ENCODE measurements around the gene KAZN. TPM values are rescaled to one million over a fixed set of nuclear protein-coding genes. Genes with fewer than 3 reads are reported as not detected.
A peak's percentile ranks its signal among the peaks of the same experiment; 100 is the strongest.

Gene KAZN
- total and polyA plus RNA-seq, 9 donors: 5.1 to 17.4 (median 14.3) TPM

DNA sequence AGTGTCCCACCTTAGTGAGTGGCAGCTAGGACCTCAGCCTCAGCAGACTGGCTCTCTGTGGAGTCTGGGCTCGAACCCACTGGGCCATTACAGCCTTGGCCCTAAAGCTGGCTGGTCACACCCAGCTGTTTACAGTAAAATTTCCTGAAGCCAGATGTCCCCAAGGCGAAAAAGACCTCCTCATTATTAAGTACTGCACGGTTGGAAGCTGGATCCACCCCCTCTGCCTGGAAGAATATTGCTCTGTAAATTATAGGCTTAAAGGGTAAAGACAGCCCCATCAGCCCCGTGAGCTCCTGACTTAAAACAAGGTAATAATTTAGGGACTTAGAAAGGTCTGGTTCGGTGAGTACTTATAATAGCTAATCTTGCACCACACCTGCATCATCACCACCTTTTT is 524.8 kb downstream of the KAZN start:
- DNase-seq: no peak
- WGBS (ENCODE audit: insufficient coverage): no CpG with 5 or more reads among the region's 5 CpGs

DNA sequence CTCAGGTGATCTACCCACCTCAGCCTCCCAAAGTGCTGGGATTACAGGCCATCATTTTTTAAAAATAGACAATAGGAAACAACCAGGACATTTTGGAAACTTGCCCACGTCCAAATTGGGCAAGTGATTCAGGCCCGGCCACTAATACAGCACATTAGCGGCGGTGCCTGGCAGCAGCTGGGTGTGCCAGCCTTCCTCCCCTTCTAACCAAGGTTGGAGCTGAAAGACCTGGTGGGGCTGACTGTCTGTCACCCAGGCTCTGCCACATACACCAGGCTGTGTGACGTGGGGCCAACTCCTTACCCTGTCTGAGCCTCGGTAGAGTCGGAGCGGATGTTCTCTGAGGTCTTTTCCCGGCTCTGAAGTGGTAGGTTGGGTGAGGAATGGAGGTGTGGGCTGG is 525.4 kb downstream of the KAZN start:
- Histone ChIP-seq H3K4me1 (ENCODE audit: control insufficient read depth, insufficient read depth, low read length) (peaks cover 9% of the 10 kb centered on the region), H3K27me3 (ENCODE audit: control insufficient read depth, insufficient read depth, low read length) (no peaks in the 10 kb centered on the region), H3K27ac (ENCODE audit: low read length) (no peak overlapping the region), H3K36me3 (ENCODE audit: control insufficient read depth, insufficient read depth, low read length) (no peaks in the 10 kb centered on the region), H3K9me3 (replicated peaks; ENCODE audit: control insufficient read depth, low read depth, low read length) (no peaks in the 10 kb centered on the region), H3K4me3 (ENCODE audit: low read length) (no peak overlapping the region)
- DNase-seq: no peak
- WGBS (ENCODE audit: insufficient coverage): 75% methylated on average over 6 of the region's 9 CpGs

More for the DNA sequence above, 524.8 kb downstream of the KAZN start:
- H3K27ac ChIP-seq (ENCODE audit: low read length): no peak overlapping the region
- H3K27me3 ChIP-seq (ENCODE audit: control insufficient read depth, insufficient read depth, low read length): no peaks in the 10 kb centered on the region
- no peaks in the 10 kb centered on the region for H3K36me3 ChIP-seq (ENCODE audit: control insufficient read depth, insufficient read depth, low read length)
- H3K9me3 ChIP-seq (replicated peaks; ENCODE audit: control insufficient read depth, low read depth, low read length): no peaks in the 10 kb centered on the region
- peaks cover 9% of the 10 kb centered on the region for H3K4me1 ChIP-seq (ENCODE audit: control insufficient read depth, insufficient read depth, low read length)
- H3K4me3 ChIP-seq (ENCODE audit: low read length): no peak overlapping the region

DNA sequence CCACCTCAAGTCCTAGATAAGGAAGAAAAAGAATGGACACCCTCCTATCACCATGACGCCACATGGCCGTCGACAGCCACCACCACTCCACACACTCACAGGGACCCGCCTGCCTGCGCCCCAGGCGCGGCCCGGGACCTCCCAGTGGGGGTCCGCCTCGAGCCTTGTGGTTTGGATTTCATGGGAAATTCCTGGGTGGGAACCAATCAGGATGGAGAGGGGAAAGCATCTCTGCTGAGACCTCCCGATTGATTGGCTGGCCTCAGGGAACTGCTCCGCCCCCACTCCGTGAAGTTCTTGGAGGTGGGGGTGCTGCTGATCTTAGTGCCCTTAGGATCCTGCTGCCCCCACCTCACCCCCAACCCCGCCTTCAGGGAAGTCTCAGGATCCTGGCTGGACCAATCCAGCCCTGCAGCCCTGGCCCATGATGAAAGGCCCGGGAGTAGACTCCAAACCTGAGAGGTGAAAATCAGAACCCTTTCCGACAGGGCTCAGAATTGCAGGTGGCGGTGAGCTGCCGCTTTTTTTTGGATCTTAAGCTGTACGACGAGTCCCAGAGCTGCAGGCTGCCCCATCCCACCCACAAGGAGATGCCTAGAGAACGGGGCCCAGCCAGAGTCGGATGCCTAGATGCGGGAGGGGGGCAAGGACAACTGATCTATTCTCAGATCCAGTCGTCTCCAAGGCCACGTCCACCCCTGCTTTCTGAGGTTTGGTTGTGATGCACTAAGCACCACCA is 526.0 kb downstream of the KAZN start:
- Histone ChIP-seq H3K27ac (ENCODE audit: low read length) (no peak overlapping the region), H3K36me3 (ENCODE audit: control insufficient read depth, insufficient read depth, low read length) (no peaks in the 10 kb centered on the region), H3K9me3 (replicated peaks; ENCODE audit: control insufficient read depth, low read depth, low read length) (no peaks in the 10 kb centered on the region), H3K27me3 (ENCODE audit: control insufficient read depth, insufficient read depth, low read length) (no peaks in the 10 kb centered on the region), H3K4me3 (ENCODE audit: low read length) (no peak overlapping the region), H3K4me1 (ENCODE audit: control insufficient read depth, insufficient read depth, low read length) (peaks cover 9% of the 10 kb centered on the region)
- WGBS (ENCODE audit: insufficient coverage): 77% methylated on average over 6 of the region's 25 CpGs
- DNase-seq: no peak

DNA sequence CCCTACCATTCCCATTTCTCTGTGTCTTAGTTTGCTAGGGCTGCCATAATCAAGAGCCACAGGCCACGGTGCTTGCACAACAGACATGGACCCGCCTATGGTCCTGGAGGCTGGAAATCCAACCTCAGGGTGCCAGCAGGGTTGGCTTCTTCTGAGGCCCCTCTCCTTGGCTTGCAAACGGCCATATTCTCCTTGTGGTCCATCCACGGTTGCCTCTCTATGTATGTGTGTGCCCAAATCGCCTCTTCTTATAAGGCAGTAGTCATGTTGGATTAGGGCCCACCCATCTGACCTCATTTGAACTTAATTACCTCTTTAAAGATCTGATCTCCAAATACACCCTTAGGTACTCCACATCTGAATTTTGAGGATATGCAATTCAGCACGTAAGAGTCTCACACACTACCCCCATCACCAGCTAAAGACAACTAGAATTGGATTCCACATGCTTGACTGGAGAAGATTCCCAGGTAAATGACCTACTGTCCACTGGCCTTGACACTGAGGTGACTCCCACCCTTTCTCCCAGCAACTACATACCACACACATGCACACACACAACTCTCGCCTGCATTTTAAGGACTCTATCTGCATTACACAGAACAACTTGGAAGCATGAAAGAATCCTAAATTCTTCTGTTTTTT is 526.7 kb downstream of the KAZN start:
- WGBS (ENCODE audit: insufficient coverage): 79% methylated on average over 3 of the region's 7 CpGs
- Histone ChIP-seq H3K27ac (ENCODE audit: low read length) (no peak overlapping the region), H3K36me3 (ENCODE audit: control insufficient read depth, insufficient read depth, low read length) (no peaks in the 10 kb centered on the region)

DNA sequence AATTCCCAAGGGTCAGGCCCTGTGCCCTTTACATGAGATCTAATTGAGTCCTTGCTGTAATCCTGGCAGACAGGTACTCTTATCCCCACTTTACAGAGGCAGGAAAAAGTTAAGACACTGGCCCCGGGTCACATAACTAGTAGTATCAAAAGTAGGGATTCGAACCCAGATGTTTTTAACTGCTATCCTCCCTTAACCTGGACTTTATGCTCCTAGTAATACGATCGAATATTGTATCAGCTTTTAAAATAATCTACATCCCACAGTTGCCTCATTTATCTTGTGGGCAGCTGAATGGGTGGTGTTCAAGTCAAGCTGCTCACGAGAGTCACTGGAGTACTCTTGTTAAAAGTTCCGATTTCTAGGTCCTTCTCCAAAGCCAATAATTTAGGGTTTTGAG is 529.6 kb downstream of the KAZN start:
- Histone ChIP-seq H3K4me1 (ENCODE audit: control insufficient read depth, insufficient read depth, low read length) (peaks cover 3% of the 10 kb centered on the region), H3K36me3 (ENCODE audit: control insufficient read depth, insufficient read depth, low read length) (no peaks in the 10 kb centered on the region), H3K27me3 (ENCODE audit: control insufficient read depth, insufficient read depth, low read length) (no peaks in the 10 kb centered on the region), H3K27ac (ENCODE audit: low read length) (no peak overlapping the region), H3K9me3 (replicated peaks; ENCODE audit: control insufficient read depth, low read depth, low read length) (peaks cover 4% of the 10 kb centered on the region), H3K4me3 (ENCODE audit: low read length) (no peak overlapping the region)
- no peak for DNase-seq
- WGBS (ENCODE audit: insufficient coverage): no CpG with 5 or more reads among the region's 6 CpGs

More for the DNA sequence above, 526.7 kb downstream of the KAZN start:
- Histone ChIP-seq H3K27me3 (ENCODE audit: control insufficient read depth, insufficient read depth, low read length) (no peaks in the 10 kb centered on the region), H3K9me3 (replicated peaks; ENCODE audit: control insufficient read depth, low read depth, low read length) (peaks cover 4% of the 10 kb centered on the region), H3K4me3 (ENCODE audit: low read length) (no peak overlapping the region), H3K4me1 (ENCODE audit: control insufficient read depth, insufficient read depth, low read length) (peaks cover 9% of the 10 kb centered on the region)
- no peak for DNase-seq

DNA sequence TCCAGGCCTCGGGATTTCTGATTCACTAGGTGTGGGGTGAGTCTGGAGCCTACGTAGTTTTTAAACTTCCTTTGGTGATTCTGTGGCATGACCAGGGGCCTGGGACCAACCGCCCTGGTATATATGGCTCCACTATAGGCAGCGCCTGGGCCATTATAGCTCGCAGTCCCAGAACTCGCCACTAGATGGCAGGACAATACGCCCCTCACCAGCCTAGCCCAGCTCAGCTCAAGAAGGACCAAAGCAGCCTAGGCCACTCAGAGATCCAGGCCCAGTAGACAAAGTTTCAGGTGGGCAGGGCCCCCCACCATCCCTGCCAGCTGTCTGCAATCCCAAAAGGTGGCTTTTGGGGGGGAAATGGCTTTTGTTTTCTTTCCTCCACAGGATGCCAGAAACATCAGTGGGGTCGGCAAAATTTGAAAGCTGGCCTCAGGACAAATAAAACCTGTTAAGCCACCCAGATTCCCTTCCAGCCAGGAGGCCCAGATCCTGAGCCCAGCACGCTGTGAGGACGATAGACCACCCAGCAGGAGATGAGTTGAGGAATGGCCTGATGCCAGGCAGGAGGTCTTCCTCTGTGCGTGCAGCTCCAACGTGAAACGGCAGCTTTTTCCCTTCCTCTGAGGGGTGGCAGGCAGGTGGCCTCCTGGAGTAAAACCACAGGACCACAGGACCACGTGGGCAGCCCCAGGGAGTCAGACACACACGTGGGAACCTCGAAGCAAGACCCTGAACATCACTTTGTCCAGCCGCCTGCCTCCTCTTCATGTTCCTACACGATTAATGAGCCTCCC is 530.2 kb downstream of the KAZN start:
- Histone ChIP-seq H3K4me1 (ENCODE audit: control insufficient read depth, insufficient read depth, low read length) (no peaks in the 10 kb centered on the region), H3K27ac (ENCODE audit: low read length) (no peak overlapping the region), H3K36me3 (ENCODE audit: control insufficient read depth, insufficient read depth, low read length) (no peaks in the 10 kb centered on the region), H3K27me3 (ENCODE audit: control insufficient read depth, insufficient read depth, low read length) (no peaks in the 10 kb centered on the region), H3K4me3 (ENCODE audit: low read length) (no peak overlapping the region), H3K9me3 (replicated peaks; ENCODE audit: control insufficient read depth, low read depth, low read length) (peaks cover 4% of the 10 kb centered on the region)
- WGBS (ENCODE audit: insufficient coverage): 20% methylated on average over 11 of the region's 18 CpGs
- DNase-seq: peak; percentile 76

DNA sequence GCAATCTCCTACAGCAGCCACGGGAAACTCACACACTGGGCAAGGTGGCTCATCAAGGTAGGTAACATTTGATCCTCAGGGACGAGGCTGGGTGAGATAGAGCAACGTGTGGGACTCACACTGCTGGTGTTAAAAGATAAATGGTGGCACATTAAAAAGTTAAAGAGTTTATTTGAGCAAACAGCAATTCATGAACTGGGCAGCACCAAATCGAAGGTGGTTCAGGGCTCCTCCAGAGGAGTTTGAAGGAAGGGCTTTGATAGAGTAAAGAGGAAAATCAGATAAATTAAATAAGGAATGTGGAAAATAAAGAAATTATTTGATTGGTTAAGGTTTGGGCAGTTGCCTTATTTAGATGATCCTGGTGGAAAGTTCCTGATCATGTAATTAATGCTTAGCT is 531.5 kb downstream of the KAZN start:
- DNase-seq: no peak
- WGBS (ENCODE audit: insufficient coverage): 83% methylated on average over 4 of the region's 4 CpGs
- peaks cover 2% of the 10 kb centered on the region for H3K27me3 ChIP-seq (ENCODE audit: control insufficient read depth, insufficient read depth, low read length)
- H3K4me1 ChIP-seq (ENCODE audit: control insufficient read depth, insufficient read depth, low read length): no peaks in the 10 kb centered on the region
- no peak overlapping the region for H3K4me3 ChIP-seq (ENCODE audit: low read length)
- peaks cover 4% of the 10 kb centered on the region for H3K9me3 ChIP-seq (replicated peaks; ENCODE audit: control insufficient read depth, low read depth, low read length)
- H3K27ac ChIP-seq (ENCODE audit: low read length): no peak overlapping the region
- no peaks in the 10 kb centered on the region for H3K36me3 ChIP-seq (ENCODE audit: control insufficient read depth, insufficient read depth, low read length)

DNA sequence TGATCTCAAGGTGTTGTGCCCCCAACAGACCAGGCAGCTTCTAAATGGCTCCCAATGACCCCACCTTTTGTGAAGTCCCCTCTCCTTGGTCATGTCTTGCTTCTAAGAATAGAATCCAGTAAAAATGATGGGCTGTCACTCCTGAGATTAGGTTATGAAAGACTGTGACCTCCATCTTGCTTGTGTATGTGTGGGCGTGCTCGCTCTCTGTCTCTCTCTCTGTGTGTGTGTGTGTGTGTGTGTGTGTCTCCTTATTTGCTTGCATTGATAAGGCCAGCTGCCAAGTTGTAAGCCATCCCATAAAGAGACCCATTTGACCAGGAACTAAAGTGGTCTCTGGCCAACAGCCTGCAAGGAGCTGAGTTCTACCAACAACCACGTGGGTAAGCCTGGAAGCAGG is 532.1 kb downstream of the KAZN start:
- Histone ChIP-seq H3K36me3 (ENCODE audit: control insufficient read depth, insufficient read depth, low read length) (no peaks in the 10 kb centered on the region), H3K27me3 (ENCODE audit: control insufficient read depth, insufficient read depth, low read length) (peaks cover 4% of the 10 kb centered on the region), H3K4me3 (ENCODE audit: low read length) (no peak overlapping the region), H3K27ac (ENCODE audit: low read length) (no peak overlapping the region), H3K4me1 (ENCODE audit: control insufficient read depth, insufficient read depth, low read length) (no peaks in the 10 kb centered on the region), H3K9me3 (replicated peaks; ENCODE audit: control insufficient read depth, low read depth, low read length) (peaks cover 4% of the 10 kb centered on the region)
- no peak for DNase-seq
- WGBS (ENCODE audit: insufficient coverage): 64% methylated on average over 1 of the region's 3 CpGs

DNA sequence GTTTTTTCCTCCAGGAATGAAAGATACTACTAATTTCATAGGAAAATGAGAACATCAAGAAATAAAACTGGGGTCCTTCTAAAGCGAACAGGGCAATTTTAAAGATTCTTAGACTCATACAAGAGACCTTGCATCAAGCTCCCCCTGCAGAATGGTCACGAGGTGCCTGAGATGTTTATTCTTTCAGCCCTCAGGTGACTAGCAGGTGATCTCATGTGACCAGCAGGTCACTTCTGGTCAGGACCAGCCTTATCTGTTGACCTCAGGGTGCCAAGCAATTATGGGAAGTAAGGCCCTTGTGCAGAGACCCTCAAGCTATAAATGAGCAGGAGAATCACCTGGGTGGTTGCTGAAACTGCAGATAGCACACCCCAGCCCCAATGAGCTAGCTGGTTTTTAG is 534.5 kb downstream of the KAZN start:
- WGBS (ENCODE audit: insufficient coverage): 63% methylated on average over 2 of the region's 2 CpGs

DNA sequence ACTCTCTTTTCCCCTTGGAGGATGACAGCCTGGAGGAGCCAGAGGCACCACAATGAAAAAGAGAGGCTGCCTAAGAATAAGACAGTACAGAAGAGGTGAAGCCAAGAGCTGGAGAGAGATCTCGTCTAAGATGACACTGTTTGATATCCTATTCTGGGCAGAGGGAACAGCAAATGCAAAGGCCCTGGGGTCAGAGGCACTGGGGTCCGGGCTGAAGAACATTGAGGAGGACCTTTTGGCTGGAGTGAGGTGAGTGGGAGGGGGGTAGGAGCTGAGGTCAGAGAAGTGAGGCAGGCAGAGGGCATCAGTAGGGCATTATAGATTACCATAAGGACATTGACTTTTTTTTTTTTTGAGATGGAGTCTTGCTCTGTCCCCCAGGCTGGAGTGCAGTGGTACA is 535.8 kb downstream of the KAZN start:
- DNase-seq: no peak
- Histone ChIP-seq H3K4me3 (ENCODE audit: low read length) (no peak overlapping the region), H3K36me3 (ENCODE audit: control insufficient read depth, insufficient read depth, low read length) (no peaks in the 10 kb centered on the region), H3K27me3 (ENCODE audit: control insufficient read depth, insufficient read depth, low read length) (peaks cover 4% of the 10 kb centered on the region), H3K9me3 (replicated peaks; ENCODE audit: control insufficient read depth, low read depth, low read length) (peaks cover 4% of the 10 kb centered on the region), H3K4me1 (ENCODE audit: control insufficient read depth, insufficient read depth, low read length) (no peaks in the 10 kb centered on the region), H3K27ac (ENCODE audit: low read length) (no peak overlapping the region)
- 55% methylated on average over 2 of the region's 2 CpGs for WGBS (ENCODE audit: insufficient coverage)

More for the DNA sequence above, 534.5 kb downstream of the KAZN start:
- H3K9me3 ChIP-seq (replicated peaks; ENCODE audit: control insufficient read depth, low read depth, low read length): peaks cover 4% of the 10 kb centered on the region
- H3K4me3 ChIP-seq (ENCODE audit: low read length): no peak overlapping the region
- peaks cover 4% of the 10 kb centered on the region for H3K27me3 ChIP-seq (ENCODE audit: control insufficient read depth, insufficient read depth, low read length)
- no peaks in the 10 kb centered on the region for H3K4me1 ChIP-seq (ENCODE audit: control insufficient read depth, insufficient read depth, low read length)
- no peaks in the 10 kb centered on the region for H3K36me3 ChIP-seq (ENCODE audit: control insufficient read depth, insufficient read depth, low read length)
- no peak overlapping the region for H3K27ac ChIP-seq (ENCODE audit: low read length)
- DNase-seq: no peak
